Tibial nerve (tissue), 4 donors: ENCODE measurements around the gene THBS3.

ENCODE experiments used
- EP300 ChIP-seq, 2 donors: sonication (generic); formaldehyde crosslinking; IDR thresholded peaks; one replicate each; pipeline ENCODE4 v1.6.1; 2017; ENCODE audit warnings: antibody characterized with exemption in 2 of 2, mild to moderate bottlenecking in 1 of 2
- TF ChIP-seq, protein P1 (sequence below), 5 experiments: fragments of 200-600 bp in 3 of 5; fragments of 450-650 bp in 2 of 5; sonication (generic) in 3 of 5; IDR thresholded peaks; one replicate each; pipeline ENCODE4 v1.5.1; 2016 to 2019; ENCODE audit warnings: antibody characterized with exemption in 5 of 5, mild to moderate bottlenecking in 3 of 5, moderate library complexity in 2 of 5

DNA sequence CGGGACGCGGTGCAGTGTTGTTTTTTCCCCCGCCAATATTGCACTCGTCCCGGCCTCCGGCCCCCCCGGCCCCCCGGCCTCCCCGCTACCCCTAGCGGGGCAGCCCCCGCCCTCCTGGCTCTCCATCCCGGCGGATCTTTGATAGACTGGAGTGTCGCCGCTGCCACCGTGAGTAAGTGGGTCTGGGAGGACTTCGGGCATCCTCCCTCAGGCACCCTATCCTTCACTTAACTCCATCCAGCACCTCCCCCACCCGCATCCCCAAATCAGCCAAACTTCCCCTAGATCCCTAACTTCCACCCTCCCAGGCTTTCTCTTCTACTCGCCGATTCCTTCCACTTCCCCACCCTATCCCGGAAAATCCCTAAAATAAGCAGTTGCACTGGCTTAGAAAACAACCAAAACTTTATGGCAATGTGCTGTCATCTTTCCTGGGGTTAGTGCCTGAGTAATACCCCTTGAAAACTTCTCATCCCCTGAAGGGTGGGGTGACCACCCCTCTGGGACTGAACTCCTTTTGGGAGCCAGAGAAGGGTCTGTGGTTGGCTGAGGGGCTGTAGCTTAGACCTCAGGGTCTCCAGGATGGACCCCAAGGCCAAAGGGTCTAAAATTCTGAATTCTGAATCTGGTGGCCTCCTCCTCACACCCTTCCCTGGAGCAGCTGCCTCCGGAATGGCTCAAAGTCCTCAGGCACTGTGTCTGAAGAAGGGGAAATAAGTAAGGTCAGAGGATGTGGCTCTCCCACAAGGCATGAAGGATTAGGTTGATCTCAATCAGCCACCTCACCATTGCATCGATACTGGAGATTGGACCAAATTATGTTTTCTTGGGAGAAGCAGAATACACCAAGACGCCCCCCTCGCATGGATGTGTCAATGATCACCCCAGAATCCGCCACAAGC lies 12.2 kb downstream of the THBS3 start:
- TF ChIP-seq, protein P1, sequence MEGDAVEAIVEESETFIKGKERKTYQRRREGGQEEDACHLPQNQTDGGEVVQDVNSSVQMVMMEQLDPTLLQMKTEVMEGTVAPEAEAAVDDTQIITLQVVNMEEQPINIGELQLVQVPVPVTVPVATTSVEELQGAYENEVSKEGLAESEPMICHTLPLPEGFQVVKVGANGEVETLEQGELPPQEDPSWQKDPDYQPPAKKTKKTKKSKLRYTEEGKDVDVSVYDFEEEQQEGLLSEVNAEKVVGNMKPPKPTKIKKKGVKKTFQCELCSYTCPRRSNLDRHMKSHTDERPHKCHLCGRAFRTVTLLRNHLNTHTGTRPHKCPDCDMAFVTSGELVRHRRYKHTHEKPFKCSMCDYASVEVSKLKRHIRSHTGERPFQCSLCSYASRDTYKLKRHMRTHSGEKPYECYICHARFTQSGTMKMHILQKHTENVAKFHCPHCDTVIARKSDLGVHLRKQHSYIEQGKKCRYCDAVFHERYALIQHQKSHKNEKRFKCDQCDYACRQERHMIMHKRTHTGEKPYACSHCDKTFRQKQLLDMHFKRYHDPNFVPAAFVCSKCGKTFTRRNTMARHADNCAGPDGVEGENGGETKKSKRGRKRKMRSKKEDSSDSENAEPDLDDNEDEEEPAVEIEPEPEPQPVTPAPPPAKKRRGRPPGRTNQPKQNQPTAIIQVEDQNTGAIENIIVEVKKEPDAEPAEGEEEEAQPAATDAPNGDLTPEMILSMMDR (IDR thresholded peaks at IDR 0.05), result no peak
- TF ChIP-seq EP300 (IDR thresholded peaks at IDR 0.05), result no peak
